Measurements from ENCODE around the gene NAV2.

NAV2 gene

GRCh38 chr11:19828382-19829108 lies 115.9 kb downstream of the NAV2 start:
- H3K4me3 ChIP-seq (replicated peaks; ENCODE audit: low read depth, low read length): no peak overlapping the region
- TF ChIP-seq, protein P1, sequence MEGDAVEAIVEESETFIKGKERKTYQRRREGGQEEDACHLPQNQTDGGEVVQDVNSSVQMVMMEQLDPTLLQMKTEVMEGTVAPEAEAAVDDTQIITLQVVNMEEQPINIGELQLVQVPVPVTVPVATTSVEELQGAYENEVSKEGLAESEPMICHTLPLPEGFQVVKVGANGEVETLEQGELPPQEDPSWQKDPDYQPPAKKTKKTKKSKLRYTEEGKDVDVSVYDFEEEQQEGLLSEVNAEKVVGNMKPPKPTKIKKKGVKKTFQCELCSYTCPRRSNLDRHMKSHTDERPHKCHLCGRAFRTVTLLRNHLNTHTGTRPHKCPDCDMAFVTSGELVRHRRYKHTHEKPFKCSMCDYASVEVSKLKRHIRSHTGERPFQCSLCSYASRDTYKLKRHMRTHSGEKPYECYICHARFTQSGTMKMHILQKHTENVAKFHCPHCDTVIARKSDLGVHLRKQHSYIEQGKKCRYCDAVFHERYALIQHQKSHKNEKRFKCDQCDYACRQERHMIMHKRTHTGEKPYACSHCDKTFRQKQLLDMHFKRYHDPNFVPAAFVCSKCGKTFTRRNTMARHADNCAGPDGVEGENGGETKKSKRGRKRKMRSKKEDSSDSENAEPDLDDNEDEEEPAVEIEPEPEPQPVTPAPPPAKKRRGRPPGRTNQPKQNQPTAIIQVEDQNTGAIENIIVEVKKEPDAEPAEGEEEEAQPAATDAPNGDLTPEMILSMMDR (IDR thresholded peaks at IDR 0.05; ENCODE audit: low read length, missing control alignments): no peak
- no peak for DNase-seq (ENCODE audit: low read depth)

GRCh38 chr11:19829109-19829837 lies 116.6 kb downstream of the NAV2 start:
- TF ChIP-seq, protein P1 (IDR thresholded peaks at IDR 0.05; ENCODE audit: low read length, missing control alignments): no peak
- no peak overlapping the region for H3K4me3 ChIP-seq (replicated peaks; ENCODE audit: low read depth, low read length)
- DNase-seq (ENCODE audit: low read depth): no peak

DNA sequence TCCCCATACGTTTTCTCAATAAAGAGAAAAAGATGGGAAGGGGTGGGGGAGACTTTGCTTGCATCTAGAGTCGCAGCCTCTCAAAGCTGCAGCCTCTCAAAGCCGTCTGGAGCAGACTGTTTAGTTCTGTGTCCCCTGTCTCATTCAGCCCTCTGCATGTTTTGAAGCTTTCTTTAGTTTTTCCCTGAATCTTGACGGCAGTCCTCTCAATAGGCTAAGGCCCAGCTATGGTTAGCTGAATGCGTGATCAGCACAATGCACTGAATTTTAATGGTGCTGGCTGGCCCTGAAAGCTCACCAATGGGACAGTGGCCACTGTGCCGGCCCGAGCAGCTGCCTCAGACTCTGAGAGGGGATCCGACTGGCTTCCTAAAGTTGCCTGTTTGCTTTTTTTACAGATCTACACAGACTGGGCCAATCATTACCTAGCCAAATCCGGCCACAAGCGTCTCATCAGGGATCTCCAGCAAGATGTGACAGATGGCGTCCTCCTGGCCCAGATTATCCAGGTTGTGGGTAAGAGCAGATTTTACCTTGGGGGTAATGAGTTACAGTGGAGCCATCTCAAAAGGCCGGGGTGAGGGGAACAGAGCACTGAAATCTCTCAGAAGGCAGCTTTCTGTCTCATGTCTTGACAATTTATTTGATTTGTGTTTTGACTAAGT lies 119.6 kb downstream of the NAV2 start:
- TF ChIP-seq, protein P1 (IDR thresholded peaks at IDR 0.05; ENCODE audit: low read length, missing control alignments): no peak
- H3K4me3 ChIP-seq (replicated peaks; ENCODE audit: low read depth, low read length): no peak overlapping the region
- DNase-seq (ENCODE audit: low read depth): no peak

- no peak for DNase-seq (ENCODE audit: low read depth)
- TF ChIP-seq, protein P1 (IDR thresholded peaks at IDR 0.05; ENCODE audit: low read length, missing control alignments): no peak
- H3K4me3 ChIP-seq (replicated peaks; ENCODE audit: low read depth, low read length): no peak overlapping the region
These were observed 120.3 kb downstream of the NAV2 start for GRCh38 chr11:19832901-19833300.

DNA sequence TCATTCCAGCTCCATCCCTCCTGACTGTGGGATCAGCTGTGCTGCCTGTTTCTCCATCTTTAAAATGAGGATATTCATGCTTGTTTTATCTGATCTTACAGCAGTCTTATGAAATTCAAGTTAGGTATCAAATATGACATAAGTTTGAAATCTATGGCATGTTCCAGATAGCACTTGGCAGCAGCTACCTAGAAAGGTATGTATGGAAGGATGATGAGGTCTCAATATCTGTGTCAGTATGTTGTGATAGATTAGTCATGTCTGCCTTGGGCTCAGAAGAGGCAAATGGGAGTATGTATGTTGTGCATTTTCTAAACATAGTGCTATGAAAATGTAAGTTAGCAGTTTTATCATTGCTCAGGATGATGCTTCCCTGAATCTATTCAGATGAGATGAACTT lies 122.1 kb downstream of the NAV2 start:
- no peak overlapping the region for H3K4me3 ChIP-seq (replicated peaks; ENCODE audit: low read depth, low read length)
- TF ChIP-seq, protein P1 (IDR thresholded peaks at IDR 0.05; ENCODE audit: low read length, missing control alignments): no peak
- DNase-seq (ENCODE audit: low read depth): no peak

DNA sequence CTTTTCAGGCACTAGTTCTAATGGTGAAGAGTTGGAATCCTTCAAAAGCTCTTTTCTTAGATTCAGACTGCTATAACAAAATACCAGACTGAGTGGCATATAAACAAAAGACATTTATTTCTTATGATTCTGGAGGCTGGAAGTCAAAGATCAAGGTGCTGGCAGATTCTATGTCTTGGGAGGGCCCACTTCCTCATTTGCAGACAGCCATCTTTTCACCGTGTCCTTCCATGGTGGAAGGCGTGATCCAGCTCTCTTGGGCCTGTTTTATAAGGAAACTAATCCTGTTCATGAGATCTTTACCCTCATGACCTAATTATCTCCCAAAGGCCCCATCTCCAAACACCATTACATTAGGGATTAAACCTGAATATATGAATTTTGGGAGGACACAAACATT lies 124.0 kb downstream of the NAV2 start:
- TF ChIP-seq, protein P1 (IDR thresholded peaks at IDR 0.05; ENCODE audit: low read length, missing control alignments): no peak
- no peak for DNase-seq (ENCODE audit: low read depth)
- no peak overlapping the region for H3K4me3 ChIP-seq (replicated peaks; ENCODE audit: low read depth, low read length)

Data from fibroblast of pulmonary artery (primary cell).